IPS-15b (cell line): ENCODE data around the gene CCDC15.

ENCODE experiments used
- H3K27me3 ChIP-seq: one replicate; pipeline ENCODE4 v1.6.1; 2013; ENCODE audit warnings: low read length; ENCODE audit not compliant: control insufficient read depth, insufficient read depth
- H3K36me3 ChIP-seq: one replicate; pipeline ENCODE4 v1.6.1; 2013; ENCODE audit warnings: low read length; ENCODE audit not compliant: control insufficient read depth, insufficient read depth
- H3K4me1 ChIP-seq: one replicate; pipeline ENCODE4 v1.6.1; 2013; ENCODE audit warnings: mild to moderate bottlenecking, low read length; ENCODE audit not compliant: control insufficient read depth, insufficient read depth
- H3K4me3 ChIP-seq: one replicate; pipeline ENCODE4 v1.5.1; 2013; ENCODE audit warnings: low read depth, low read length
- H3K9ac ChIP-seq: one replicate; pipeline ENCODE4 v1.6.1; 2013; ENCODE audit warnings: low read depth, mild to moderate bottlenecking, low read length
- H3K9me3 ChIP-seq: one replicate; pipeline ENCODE4 v1.6.1; 2013; ENCODE audit warnings: mild to moderate bottlenecking, low read length; ENCODE audit not compliant: control insufficient read depth, insufficient read depth

CCDC15 gene

GRCh38 chr11:124978316-124978715, 24.3 kb downstream of the CCDC15 start:
- no peak overlapping the region for H3K9ac ChIP-seq
- no peaks in the 10 kb centered on the region for H3K4me1 ChIP-seq
- H3K9me3 ChIP-seq: no peaks in the 10 kb centered on the region
- H3K36me3 ChIP-seq: no peaks in the 10 kb centered on the region
- no peak overlapping the region for H3K4me3 ChIP-seq
- no peaks in the 10 kb centered on the region for H3K27me3 ChIP-seq

- Histone ChIP-seq H3K4me3 (no peak overlapping the region), H3K4me1 (no peaks in the 10 kb centered on the region), H3K9ac (no peak overlapping the region), H3K9me3 (no peaks in the 10 kb centered on the region), H3K36me3 (no peaks in the 10 kb centered on the region), H3K27me3 (no peaks in the 10 kb centered on the region)
Observed at GRCh38 chr11:124982043-124982442, 28.0 kb downstream of the CCDC15 start.

GRCh38 chr11:124983674-124984511, 29.9 kb downstream of the CCDC15 start:
- H3K4me1 ChIP-seq: no peaks in the 10 kb centered on the region
- H3K9ac ChIP-seq: no peak overlapping the region
- no peaks in the 10 kb centered on the region for H3K27me3 ChIP-seq
- no peak overlapping the region for H3K4me3 ChIP-seq
- H3K9me3 ChIP-seq: no peaks in the 10 kb centered on the region
- H3K36me3 ChIP-seq: no peaks in the 10 kb centered on the region

- H3K9ac ChIP-seq: no peak overlapping the region
- H3K27me3 ChIP-seq: no peaks in the 10 kb centered on the region
- no peaks in the 10 kb centered on the region for H3K4me1 ChIP-seq
- no peak overlapping the region for H3K4me3 ChIP-seq
- no peaks in the 10 kb centered on the region for H3K36me3 ChIP-seq
- no peaks in the 10 kb centered on the region for H3K9me3 ChIP-seq
Observed at GRCh38 chr11:124984512-124984854, 30.5 kb downstream of the CCDC15 start.

GRCh38 chr11:124987096-124987495, 33.1 kb downstream of the CCDC15 start:
- Histone ChIP-seq H3K27me3 (no peaks in the 10 kb centered on the region), H3K4me1 (no peaks in the 10 kb centered on the region), H3K9ac (no peak overlapping the region), H3K36me3 (no peaks in the 10 kb centered on the region), H3K4me3 (no peak overlapping the region), H3K9me3 (no peaks in the 10 kb centered on the region)

- H3K36me3 ChIP-seq: no peaks in the 10 kb centered on the region
Observed at GRCh38 chr11:124988063-124988462, 34.1 kb downstream of the CCDC15 start.

GRCh38 chr11:125001079-125001778, 47.2 kb downstream of the CCDC15 start:
- Histone ChIP-seq H3K9ac (no peak overlapping the region), H3K4me3 (no peak overlapping the region), H3K36me3 (no peaks in the 10 kb centered on the region), H3K4me1 (no peaks in the 10 kb centered on the region), H3K9me3 (no peaks in the 10 kb centered on the region), H3K27me3 (no peaks in the 10 kb centered on the region)

More at GRCh38 chr11:124988063-124988462, 34.1 kb downstream of the CCDC15 start:
- H3K27me3 ChIP-seq: no peaks in the 10 kb centered on the region
- H3K9ac ChIP-seq: no peak overlapping the region
- no peaks in the 10 kb centered on the region for H3K9me3 ChIP-seq
- no peak overlapping the region for H3K4me3 ChIP-seq
- no peaks in the 10 kb centered on the region for H3K4me1 ChIP-seq

- Histone ChIP-seq H3K4me1 (no peaks in the 10 kb centered on the region), H3K9ac (no peak overlapping the region), H3K9me3 (no peaks in the 10 kb centered on the region), H3K27me3 (no peaks in the 10 kb centered on the region), H3K36me3 (no peaks in the 10 kb centered on the region), H3K4me3 (no peak overlapping the region)
Observed at GRCh38 chr11:125001849-125002248, 47.8 kb downstream of the CCDC15 start.

GRCh38 chr11:125005491-125005890, 51.5 kb downstream of the CCDC15 start:
- Histone ChIP-seq H3K4me1 (no peaks in the 10 kb centered on the region), H3K9me3 (no peaks in the 10 kb centered on the region), H3K9ac (no peak overlapping the region), H3K36me3 (no peaks in the 10 kb centered on the region), H3K27me3 (no peaks in the 10 kb centered on the region), H3K4me3 (no peak overlapping the region)

GRCh38 chr11:125016413-125016812, 62.4 kb downstream of the CCDC15 start:
- H3K36me3 ChIP-seq: no peaks in the 10 kb centered on the region
- H3K27me3 ChIP-seq: no peaks in the 10 kb centered on the region
- no peak overlapping the region for H3K4me3 ChIP-seq
- no peak overlapping the region for H3K9ac ChIP-seq
- H3K4me1 ChIP-seq: no peaks in the 10 kb centered on the region
- no peaks in the 10 kb centered on the region for H3K9me3 ChIP-seq

- H3K27me3 ChIP-seq: no peaks in the 10 kb centered on the region
- H3K36me3 ChIP-seq: no peaks in the 10 kb centered on the region
- no peaks in the 10 kb centered on the region for H3K9me3 ChIP-seq
- H3K4me3 ChIP-seq: no peak overlapping the region
- no peaks in the 10 kb centered on the region for H3K4me1 ChIP-seq
- no peak overlapping the region for H3K9ac ChIP-seq
Observed at GRCh38 chr11:125020342-125020741, 66.3 kb downstream of the CCDC15 start.

- Histone ChIP-seq H3K4me3 (no peak overlapping the region), H3K36me3 (no peaks in the 10 kb centered on the region), H3K4me1 (no peaks in the 10 kb centered on the region), H3K27me3 (no peaks in the 10 kb centered on the region), H3K9ac (no peak overlapping the region), H3K9me3 (no peaks in the 10 kb centered on the region)
Observed at GRCh38 chr11:125022551-125022950, 68.5 kb downstream of the CCDC15 start.
